Stimulated activated effector memory CD8-positive, alpha-beta T cell treated with anti-CD3 and anti-CD28 coated beads, Interleukin-12 subunit alpha, Interleukin-12 subunit beta, amount 100 ng/mL, for 72 hours (primary cell): ENCODE results near the gene OR2W3.
"Not testable (repeated sequence)": the region's sequence is repeated elsewhere in the genome, so short reads cannot be mapped to it uniquely, and the experiment has no call there.

Experiments
- ATAC-seq: fragments of 150-1000 bp; cut with Tn5 transposase; 2 replicates; pipeline ENCODE4 v1.10.0; 2021
- DNase-seq, 2 donors: peaks; one replicate each; pipeline ENCODE4 v3.0.0; 2021 to 2022; ENCODE audit warnings: low spot score in 2 of 2
- H3K27ac Mint-ChIP-seq: one replicate; pipeline ENCODE4 v1.8.0; 2022; ENCODE audit warnings: mild to moderate bottlenecking, mixed read lengths
- H3K36me3 Mint-ChIP-seq: one replicate; pipeline ENCODE4 v1.8.0; 2022; ENCODE audit warnings: mild to moderate bottlenecking, mixed read lengths
- H3K4me1 Mint-ChIP-seq: one replicate; pipeline ENCODE4 v1.8.0; 2022; ENCODE audit warnings: mixed read lengths
- H3K4me3 Mint-ChIP-seq: one replicate; pipeline ENCODE4 v1.8.0; 2022; ENCODE audit warnings: mild to moderate bottlenecking, mixed read lengths
- H3K9me3 Mint-ChIP-seq: one replicate; pipeline ENCODE4 v1.8.0; 2022; ENCODE audit warnings: mixed read lengths

Gene OR2W3

DNA sequence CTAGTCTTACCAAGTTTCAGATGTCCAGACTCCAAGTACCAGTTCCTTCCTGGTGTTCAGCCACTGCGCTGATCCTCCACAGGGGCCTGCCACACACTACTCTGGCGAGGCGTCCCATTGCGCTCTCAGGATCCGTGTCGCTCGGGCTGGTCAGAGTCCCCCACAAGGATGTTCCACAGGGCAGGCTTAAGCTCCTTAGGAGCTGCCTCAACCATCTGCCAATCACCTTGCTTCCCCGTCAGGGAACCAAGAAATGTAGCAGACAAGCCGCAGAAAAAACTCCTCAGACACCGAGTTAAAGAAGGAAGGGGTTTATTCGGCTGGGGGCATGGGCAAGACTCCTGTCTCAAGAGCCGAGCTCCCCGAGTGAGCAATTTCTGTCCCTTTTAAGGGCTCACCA, 9.8 kb downstream of the OR2W3 start:
- ATAC-seq, result no peak
- no peak for DNase-seq
- H3K4me3 Mint-ChIP-seq, result no peak overlapping the region
- peaks cover 6% of the 10 kb centered on the region for H3K9me3 Mint-ChIP-seq
- H3K4me1 Mint-ChIP-seq, result peaks cover 33% of the 10 kb centered on the region
- H3K36me3 Mint-ChIP-seq, result no peaks in the 10 kb centered on the region
- no peak overlapping the region for H3K27ac Mint-ChIP-seq

DNA sequence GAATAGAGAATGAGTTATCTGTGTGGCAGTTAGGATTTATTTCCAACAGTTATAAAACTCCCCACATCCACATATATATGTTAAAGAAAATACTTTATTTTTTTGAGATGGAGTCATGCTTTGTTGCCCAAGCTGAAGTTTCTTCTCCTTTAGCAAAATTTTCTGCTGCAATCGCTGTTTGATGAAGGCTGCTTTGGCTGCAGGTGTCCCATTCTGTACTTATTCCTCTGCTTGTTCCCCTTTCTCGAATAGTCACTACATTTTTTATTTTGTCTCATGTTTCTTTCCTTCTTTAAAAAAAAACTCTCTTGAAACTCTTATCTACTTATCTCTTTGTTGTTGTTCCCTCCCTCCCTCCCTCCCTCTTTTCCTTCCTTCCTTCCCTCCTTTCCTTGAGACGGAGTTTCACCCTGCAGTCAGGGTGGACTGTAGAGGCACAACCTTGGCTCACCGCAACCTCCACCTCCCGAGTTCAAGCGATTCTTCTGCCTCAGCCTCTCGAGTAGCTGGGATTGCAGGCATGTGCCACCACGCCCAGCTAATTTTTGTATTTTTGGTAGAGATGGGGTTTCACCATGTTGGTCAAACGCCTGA, 10.6 kb downstream of the OR2W3 start:
- H3K36me3 Mint-ChIP-seq, result no peaks in the 10 kb centered on the region
- H3K9me3 Mint-ChIP-seq, result peaks cover 6% of the 10 kb centered on the region
- peak overlapping the region; percentile 93 for H3K27ac Mint-ChIP-seq
- ATAC-seq, result no peak
- H3K4me3 Mint-ChIP-seq, result peak overlapping the region; percentile 75
- peaks cover 33% of the 10 kb centered on the region for H3K4me1 Mint-ChIP-seq
- peak in 1 of 2 donors; percentile 49 for DNase-seq

DNA sequence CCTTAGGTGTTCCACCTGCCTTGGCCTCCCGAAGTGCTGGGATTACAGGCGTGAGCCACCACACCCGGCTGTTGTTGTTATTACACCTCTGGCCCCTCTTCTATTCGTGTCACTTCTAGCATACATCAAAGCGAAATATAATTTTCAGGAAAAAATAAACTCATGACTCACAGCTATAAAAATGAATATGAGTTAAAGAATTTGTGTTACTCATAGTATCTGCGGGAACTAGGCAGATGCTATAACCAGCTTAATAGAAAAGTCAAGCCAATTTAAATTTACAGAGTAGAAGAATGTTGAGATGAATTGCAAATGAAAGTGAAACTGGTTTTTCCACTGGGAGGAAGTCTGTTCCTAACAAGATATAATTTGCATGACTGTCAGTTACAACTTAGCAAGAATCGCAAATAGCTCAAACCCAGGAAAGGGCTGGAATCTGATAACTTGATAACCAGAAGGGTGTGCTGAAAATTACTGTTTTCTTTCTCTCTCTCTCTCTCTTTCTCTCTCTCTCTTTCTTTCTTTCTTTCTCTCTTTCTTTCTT, 11.2 kb downstream of the OR2W3 start:
- peak overlapping the region; percentile 93 for H3K27ac Mint-ChIP-seq
- peaks cover 33% of the 10 kb centered on the region for H3K4me1 Mint-ChIP-seq
- H3K4me3 Mint-ChIP-seq, result peak overlapping the region; percentile 75
- no peaks in the 10 kb centered on the region for H3K36me3 Mint-ChIP-seq
- no peak for DNase-seq
- H3K9me3 Mint-ChIP-seq, result peaks cover 6% of the 10 kb centered on the region
- ATAC-seq, result peak; percentile 83

DNA sequence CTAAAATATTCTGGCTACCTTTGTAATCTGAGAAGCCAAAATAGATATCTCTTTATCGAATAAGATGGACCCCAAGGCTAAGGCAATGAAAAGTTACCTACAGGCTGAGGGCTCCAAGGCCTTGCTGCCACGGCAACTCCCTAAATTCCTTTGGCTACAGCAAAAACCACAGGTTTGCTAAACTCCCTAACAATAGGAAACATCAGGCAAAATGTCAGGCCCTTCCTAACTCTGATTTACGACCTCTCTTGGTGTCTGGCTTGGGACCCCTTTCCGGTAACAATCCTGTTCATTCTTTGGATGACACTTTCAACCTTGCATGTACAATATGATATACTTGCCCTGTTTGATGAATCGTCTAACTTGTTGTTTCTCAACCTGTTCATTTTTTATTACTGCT, 13.4 kb downstream of the OR2W3 start:
- DNase-seq, result no peak
- ATAC-seq, result no peak
- Mint-ChIP-seq H3K27ac (no peak overlapping the region), H3K36me3 (no peaks in the 10 kb centered on the region), H3K9me3 (peaks cover 6% of the 10 kb centered on the region), H3K4me1 (peaks cover 33% of the 10 kb centered on the region), H3K4me3 (no peak overlapping the region)

DNA sequence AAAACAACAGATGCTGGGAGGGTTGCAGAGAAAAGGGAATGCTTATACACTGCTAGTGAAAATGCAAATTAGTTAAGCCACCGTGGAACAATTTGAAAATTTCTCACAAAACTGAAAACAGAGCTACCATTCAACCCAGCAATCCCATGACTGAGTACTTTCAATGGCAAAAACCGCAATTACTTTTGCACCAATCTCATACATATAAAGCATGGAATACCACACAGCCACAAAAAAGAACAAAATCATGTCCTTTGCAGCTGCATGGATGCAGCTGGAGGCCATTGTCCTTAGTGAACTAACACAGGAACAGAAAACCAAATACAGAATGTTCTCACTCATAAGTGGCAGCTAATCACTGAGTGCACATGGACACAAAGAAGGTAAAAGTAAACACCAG, 18.4 kb downstream of the OR2W3 start:
- no peak for DNase-seq
- H3K27ac Mint-ChIP-seq, result no peak overlapping the region
- H3K4me1 Mint-ChIP-seq, result no peaks in the 10 kb centered on the region
- no peak overlapping the region for H3K4me3 Mint-ChIP-seq
- no peaks in the 10 kb centered on the region for H3K9me3 Mint-ChIP-seq
- H3K36me3 Mint-ChIP-seq, result no peaks in the 10 kb centered on the region
- ATAC-seq, result no peak

DNA sequence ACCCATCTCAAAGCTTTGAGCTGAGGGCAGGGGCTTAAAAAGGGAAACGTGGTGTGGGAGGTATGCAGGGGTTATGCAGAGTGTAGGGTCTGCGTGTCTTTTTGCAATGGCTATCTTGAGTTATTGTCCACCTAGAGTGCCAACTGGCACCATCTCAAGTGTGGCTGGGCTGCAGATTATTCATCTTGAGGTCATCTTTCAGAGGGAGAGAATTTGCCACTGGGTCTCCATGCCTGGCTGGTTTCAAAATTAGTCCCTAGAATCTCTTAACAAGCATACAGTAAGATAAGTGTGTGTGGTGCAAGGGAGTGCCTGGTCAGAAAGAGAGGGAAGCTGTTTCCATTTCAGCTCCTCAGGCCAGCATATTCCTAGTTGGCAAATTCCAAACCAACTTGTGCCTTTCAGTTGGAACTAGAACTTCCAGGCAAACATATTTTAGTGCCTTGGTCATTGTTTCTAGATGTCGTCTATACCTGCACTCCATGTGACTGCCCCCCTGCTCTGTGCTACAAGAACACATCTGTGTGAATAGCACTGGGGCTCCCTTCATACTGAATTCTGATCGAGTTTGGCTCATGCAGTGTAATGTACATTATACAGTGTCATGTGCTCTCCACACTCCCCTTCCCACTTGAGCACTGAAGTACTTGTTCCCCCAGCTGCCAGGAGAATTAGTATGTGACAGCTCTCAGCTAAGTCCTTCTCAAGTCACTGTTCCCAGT, 19.7 kb downstream of the OR2W3 start:
- no peaks in the 10 kb centered on the region for H3K9me3 Mint-ChIP-seq
- no peak overlapping the region for H3K27ac Mint-ChIP-seq
- no peak for ATAC-seq
- no peaks in the 10 kb centered on the region for H3K4me1 Mint-ChIP-seq
- no peaks in the 10 kb centered on the region for H3K36me3 Mint-ChIP-seq
- DNase-seq, result no peak
- H3K4me3 Mint-ChIP-seq, result no peak overlapping the region

DNA sequence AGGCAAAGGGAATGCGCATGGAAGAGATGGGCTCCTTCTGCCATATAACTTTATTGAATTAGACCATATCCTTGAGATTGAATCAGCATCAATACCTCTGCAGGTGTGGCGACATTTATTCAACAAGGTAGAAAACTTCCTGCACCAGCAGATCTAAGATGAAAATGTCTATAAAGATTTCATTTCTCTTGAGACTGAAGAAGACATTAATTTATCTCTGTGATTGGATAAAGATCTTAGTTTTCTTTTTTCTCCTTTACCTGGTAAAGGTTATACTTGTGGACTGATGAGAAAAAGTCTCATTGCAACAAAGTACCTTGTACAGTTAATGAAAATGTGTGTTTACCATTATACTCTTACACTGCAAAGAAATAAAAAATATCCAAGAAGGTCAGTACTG, 24.6 kb downstream of the OR2W3 start, which contains the start of gene OR2T8:
Gene OR2T8 (plus strand): TSS at position 301 of the 400 bp plus-strand sequence. CDS start 766 bp downstream, outside the sequence.
- no peak within 1 kb of the TSS for H3K27ac Mint-ChIP-seq
- no peaks in the 10 kb centered on the region for H3K36me3 Mint-ChIP-seq
- no peak within 1 kb of the TSS for H3K4me3 Mint-ChIP-seq
- no peaks in the 10 kb centered on the region for H3K4me1 Mint-ChIP-seq
- DNase-seq (no peak), ATAC-seq (no peak)
- no peaks in the 10 kb centered on the region for H3K9me3 Mint-ChIP-seq

DNA sequence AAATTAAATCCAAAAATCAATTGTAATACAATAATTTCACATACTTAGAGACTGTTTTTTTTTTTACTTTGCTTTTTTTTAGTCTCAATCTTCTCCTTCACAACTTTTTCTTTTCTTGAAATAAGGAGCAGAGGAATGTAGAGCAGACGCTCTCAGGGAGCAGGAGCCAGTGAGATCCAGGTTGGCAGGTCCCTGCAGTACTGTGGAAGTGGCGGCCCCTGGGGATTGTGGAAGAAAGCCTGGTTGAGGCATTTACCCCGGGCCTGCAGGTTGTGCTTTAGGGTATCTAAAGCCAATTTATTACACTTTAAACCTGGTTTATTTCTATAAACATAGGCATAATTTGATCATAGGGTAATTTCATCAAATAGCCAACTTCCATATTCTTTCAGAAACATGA, 28.6 kb downstream of the OR2W3 start:
- Mint-ChIP-seq H3K4me3 (no peak overlapping the region), H3K9me3 (no peaks in the 10 kb centered on the region), H3K36me3 (no peaks in the 10 kb centered on the region), H3K27ac (no peak overlapping the region), H3K4me1 (no peaks in the 10 kb centered on the region)
- ATAC-seq, result no peak
- DNase-seq, result no peak

DNA sequence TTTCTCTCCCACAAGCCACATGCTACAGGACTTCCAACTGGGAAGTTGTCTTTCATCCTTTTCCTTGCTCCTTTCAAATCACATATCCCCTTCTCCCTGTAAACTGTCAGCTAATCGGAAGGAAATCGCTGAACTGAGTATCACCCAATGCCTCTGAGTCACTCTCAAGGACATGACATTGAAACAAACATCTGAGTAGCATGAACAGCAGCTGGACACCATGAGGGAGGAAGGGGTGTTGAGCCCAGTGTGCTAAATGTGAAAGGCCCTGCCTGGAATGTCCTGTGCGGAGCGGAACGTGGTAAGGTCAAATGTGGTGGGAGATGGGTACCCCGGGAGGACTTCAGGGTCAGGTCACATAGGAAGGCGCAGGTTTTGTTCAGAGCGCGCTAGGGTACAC, 29.5 kb downstream of the OR2W3 start, which contains the start of gene OR2AJ1:
Gene OR2AJ1 (plus strand): TSS at position 22 of the 400 bp plus-strand sequence. CDS start 8,880 bp downstream, outside the sequence.
- Mint-ChIP-seq H3K27ac (no peak within 1 kb of the TSS), H3K9me3 (no peaks in the 10 kb centered on the region), H3K4me3 (no peak within 1 kb of the TSS), H3K4me1 (no peaks in the 10 kb centered on the region), H3K36me3 (no peaks in the 10 kb centered on the region)
- ATAC-seq, result no peak
- no peak for DNase-seq

DNA sequence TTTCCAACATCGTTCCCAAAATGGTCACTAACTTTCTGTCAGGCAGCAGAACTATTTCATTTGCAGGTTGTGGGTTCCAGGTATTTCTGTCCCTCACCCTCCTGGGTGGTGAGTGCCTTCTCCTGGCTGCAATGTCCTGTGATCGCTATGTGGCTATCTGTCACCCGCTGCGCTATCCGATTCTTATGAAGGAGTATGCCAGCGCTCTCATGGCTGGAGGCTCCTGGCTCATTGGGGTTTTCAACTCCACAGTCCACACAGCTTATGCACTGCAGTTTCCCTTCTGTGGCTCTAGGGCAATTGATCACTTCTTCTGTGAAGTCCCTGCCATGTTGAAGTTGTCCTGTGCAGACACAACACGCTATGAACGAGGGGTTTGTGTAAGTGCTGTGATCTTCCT, 38.6 kb downstream of the OR2W3 start:
- no peak for DNase-seq
- no peak for ATAC-seq
- Mint-ChIP-seq H3K4me3 (no peak overlapping the region), H3K4me1 (peaks cover 4% of the 10 kb centered on the region), H3K9me3 (peaks cover 6% of the 10 kb centered on the region), H3K27ac (no peak overlapping the region), H3K36me3 (no peaks in the 10 kb centered on the region)

DNA sequence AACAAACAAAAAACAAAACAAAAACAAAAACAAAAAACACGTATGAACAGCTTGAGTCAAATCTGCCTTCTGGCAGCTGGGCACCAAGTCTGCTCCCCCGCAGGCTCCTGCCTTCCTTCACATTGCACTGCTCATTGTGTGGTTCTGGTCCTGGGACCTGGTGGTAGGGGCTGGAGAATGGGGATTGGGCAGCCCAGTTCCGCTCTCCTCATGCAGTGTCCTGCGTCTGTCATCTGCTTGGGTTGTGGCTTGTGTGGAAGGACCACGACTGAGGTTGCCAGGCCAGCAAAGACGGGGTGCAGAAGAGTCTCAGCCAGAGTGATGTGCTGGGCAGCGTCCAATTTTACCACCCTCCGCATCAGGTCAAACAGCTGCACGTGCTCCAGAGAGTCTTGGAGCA, 40.4 kb downstream of the OR2W3 start:
- no peak overlapping the region for H3K27ac Mint-ChIP-seq
- no peak overlapping the region for H3K4me3 Mint-ChIP-seq
- peaks cover 6% of the 10 kb centered on the region for H3K9me3 Mint-ChIP-seq
- DNase-seq, result no peak
- H3K4me1 Mint-ChIP-seq, result peaks cover 4% of the 10 kb centered on the region
- no peak for ATAC-seq
- no peaks in the 10 kb centered on the region for H3K36me3 Mint-ChIP-seq

DNA sequence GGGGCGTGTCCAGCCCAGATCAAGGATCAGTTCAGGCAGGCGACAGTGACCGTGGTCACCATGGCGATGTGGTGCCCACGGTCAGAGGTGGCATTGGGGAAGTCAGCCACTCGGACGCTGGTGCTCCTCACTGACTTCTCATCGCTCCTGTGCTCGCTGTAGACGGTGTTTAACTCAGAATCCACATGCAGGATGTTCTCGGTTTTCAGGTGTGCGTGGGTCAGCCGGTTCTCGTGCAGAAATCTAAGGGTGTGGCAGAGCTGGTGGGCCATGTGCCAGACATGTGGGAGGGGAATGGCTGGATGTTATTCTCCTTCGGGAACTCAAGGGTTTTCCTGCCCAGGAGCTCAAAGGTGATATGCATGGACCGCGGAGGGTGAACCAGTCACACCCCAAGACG, 41.0 kb downstream of the OR2W3 start:
- Mint-ChIP-seq H3K4me3 (no peak overlapping the region), H3K27ac (no peak overlapping the region), H3K36me3 (no peaks in the 10 kb centered on the region), H3K9me3 (peaks cover 6% of the 10 kb centered on the region), H3K4me1 (peaks cover 4% of the 10 kb centered on the region)
- no peak for DNase-seq
- no peak for ATAC-seq

DNA sequence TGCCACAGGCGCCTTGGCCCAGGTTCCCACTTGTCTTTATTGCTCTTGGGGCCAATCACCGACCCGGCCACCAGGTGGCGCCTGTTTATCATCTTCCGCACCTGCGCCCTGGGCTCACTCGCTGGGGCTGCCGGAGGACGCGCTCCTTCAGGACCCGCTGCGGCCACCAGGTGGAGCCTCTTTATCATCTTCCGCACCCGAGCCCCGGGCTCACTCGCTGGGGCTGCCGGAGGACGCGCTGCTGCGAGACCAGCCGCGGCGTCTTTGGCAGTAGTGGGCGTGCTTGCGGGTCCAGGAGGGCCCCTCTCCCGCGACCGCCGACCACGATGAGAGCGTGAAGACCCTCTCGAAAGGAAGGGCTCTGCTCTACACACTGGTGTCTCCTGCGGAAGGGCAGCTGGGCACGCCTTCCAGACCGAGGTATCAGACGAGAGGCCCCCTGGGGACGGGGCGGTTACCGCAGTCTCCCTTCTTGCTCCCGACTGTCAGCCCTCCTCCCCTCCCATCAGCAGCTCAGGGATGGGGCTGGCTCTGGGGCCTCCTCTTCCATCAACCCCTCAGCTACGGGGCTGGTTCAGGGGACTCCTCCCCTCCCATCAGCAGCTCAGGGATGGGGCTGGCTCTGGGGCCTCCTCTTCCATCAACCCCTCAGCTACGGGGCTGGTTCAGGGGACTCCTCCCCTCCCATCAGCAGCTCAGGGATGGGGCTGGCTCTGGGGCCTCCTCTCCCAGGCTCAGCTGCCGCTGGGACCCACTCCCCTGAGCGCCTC, 41.8 kb downstream of the OR2W3 start:
- H3K36me3 Mint-ChIP-seq, H3K27ac Mint-ChIP-seq: not testable (repeated sequence)

DNA sequence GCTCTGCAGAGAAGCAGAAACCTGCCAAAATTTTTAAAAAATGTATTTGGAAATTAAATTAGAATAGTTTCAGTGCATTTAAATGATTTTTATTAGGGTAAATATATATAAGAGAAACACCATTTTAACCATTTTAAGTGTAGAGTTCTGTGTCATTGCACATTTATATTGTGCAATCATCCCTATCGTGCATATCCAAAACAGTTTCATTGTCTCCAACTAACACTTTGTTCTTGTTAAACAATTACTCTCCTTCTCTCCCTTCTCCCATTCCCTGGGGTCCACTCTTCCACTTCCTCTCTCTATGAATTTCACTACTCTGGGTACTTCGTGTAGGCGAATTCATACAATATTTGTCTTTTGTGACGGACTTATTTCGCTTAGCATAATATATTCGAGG, 47.2 kb downstream of the OR2W3 start:
- no peak overlapping the region for H3K4me3 Mint-ChIP-seq
- DNase-seq (no peak), ATAC-seq (no peak)
- no peaks in the 10 kb centered on the region for H3K36me3 Mint-ChIP-seq
- no peak overlapping the region for H3K27ac Mint-ChIP-seq
- H3K9me3 Mint-ChIP-seq, result peaks cover 9% of the 10 kb centered on the region
- no peaks in the 10 kb centered on the region for H3K4me1 Mint-ChIP-seq

More for the DNA sequence above, 41.8 kb downstream of the OR2W3 start:
- ATAC-seq (peak; percentile 98), DNase-seq (peak; percentile 61 to 91)
- not testable (repeated sequence) for H3K9me3 Mint-ChIP-seq, H3K4me1 Mint-ChIP-seq
- H3K4me3 Mint-ChIP-seq, result peak overlapping the region; percentile 52
